HepG2 (cell line): ENCODE data around the gene KIF27. TPM values are rescaled to one million over a fixed set of nuclear protein-coding genes. Genes with fewer than 3 reads are reported as not detected.

Source experiments
- CEBPG ChIP-seq: IDR thresholded peaks from 2 replicates; pipeline ENCODE4 v1.6.1; 2016
- CREB1 ChIP-seq, 2 experiments: fragments of 450-650 bp in 1 of 2; IDR thresholded peaks; 2 replicates each; pipeline ENCODE4 v1.6.1; 2016 to 2017; ENCODE audit warnings: control low read depth in 1 of 2, mild to moderate bottlenecking in 1 of 2, missing compliant biosample characterization in 1 of 2, missing genetic modification characterization in 1 of 2
- ERF ChIP-seq: IDR thresholded peaks from 2 replicates; pipeline ENCODE4 v1.6.1; 2018; ENCODE audit warnings: missing biosample characterization, missing genetic modification reagents
- HCFC1 ChIP-seq: fragments of 150-350 bp; IDR thresholded peaks from 2 replicates; pipeline ENCODE4 v1.6.1; 2014; ENCODE audit warnings: low read depth, low read length
- HNF4A ChIP-seq: sonication (generic); formaldehyde crosslinking; IDR thresholded peaks from 2 replicates; pipeline ENCODE4 v1.4.0; 2020; ENCODE audit warnings: missing genetic modification reagents
- MYC ChIP-seq: sonication (generic); formaldehyde crosslinking; IDR thresholded peaks from 2 replicates; pipeline ENCODE4 v1.9.0; 2021; ENCODE audit warnings: missing genetic modification reagents, borderline replicate concordance
- NFIC ChIP-seq: IDR thresholded peaks from 2 replicates; pipeline ENCODE4 v1.6.1; 2012; ENCODE audit warnings: mild to moderate bottlenecking, low read length, inconsistent platforms
- POLR2AphosphoS2 ChIP-seq: IDR thresholded peaks from 2 replicates; pipeline ENCODE4 v1.6.1; 2011; ENCODE audit warnings: low read depth, low read length, improper control_type of control experiment
- PRMT3 ChIP-seq: sonication (generic); formaldehyde crosslinking; IDR thresholded peaks from 2 replicates; pipeline ENCODE4 v1.8.1; 2022; ENCODE audit warnings: low read depth, mild to moderate bottlenecking, moderate library complexity, missing genetic modification reagents, borderline replicate concordance
- RAD21 ChIP-seq: fragments of 450-650 bp; formaldehyde crosslinking; IDR thresholded peaks from 2 replicates; pipeline ENCODE4 v1.5.0; 2020; ENCODE audit warnings: mild to moderate bottlenecking
- SMAD3 ChIP-seq: sonication (generic); formaldehyde crosslinking; IDR thresholded peaks from 2 replicates; pipeline ENCODE4 v1.4.0; 2020; ENCODE audit warnings: missing genetic modification reagents
- SMC3 ChIP-seq: IDR thresholded peaks from 2 replicates; pipeline ENCODE4 v1.6.1; 2011; ENCODE audit warnings: low read length, improper control_type of control experiment
- SMYD3 ChIP-seq: sonication (generic); formaldehyde crosslinking; IDR thresholded peaks from 2 replicates; pipeline ENCODE4 v1.8.1; 2023; ENCODE audit warnings: mild to moderate bottlenecking, missing genetic modification reagents
- SP5 ChIP-seq: IDR thresholded peaks from 2 replicates; pipeline ENCODE4 v1.6.1; 2016; ENCODE audit warnings: low read depth, borderline replicate concordance
- TBX2 ChIP-seq: sonication (generic); formaldehyde crosslinking; IDR thresholded peaks from 2 replicates; pipeline ENCODE4 v1.5.0; 2020; ENCODE audit warnings: missing genetic modification reagents, mild to moderate bottlenecking, borderline replicate concordance
- TBX3 ChIP-seq: fragments of 450-650 bp; IDR thresholded peaks from 2 replicates; pipeline ENCODE4 v1.6.1; 2017; ENCODE audit warnings: antibody characterized with exemption, mild to moderate bottlenecking, inconsistent platforms, borderline replicate concordance
- TFAP4 ChIP-seq: sonication (generic); IDR thresholded peaks from 2 replicates; pipeline ENCODE4 v1.6.1; 2016; ENCODE audit warnings: low read depth, borderline replicate concordance
- THAP7 ChIP-seq: sonication (generic); formaldehyde crosslinking; IDR thresholded peaks from 2 replicates; pipeline ENCODE4 v1.8.1; 2023; ENCODE audit warnings: mild to moderate bottlenecking, missing genetic modification reagents
- THAP9 ChIP-seq: sonication (generic); formaldehyde crosslinking; IDR thresholded peaks from 2 replicates; pipeline ENCODE4; 2020; ENCODE audit warnings: missing genetic modification reagents, mild to moderate bottlenecking, borderline replicate concordance
- TMF1 ChIP-seq: sonication (generic); formaldehyde crosslinking; IDR thresholded peaks from 2 replicates; pipeline ENCODE4 v1.8.1; 2022; ENCODE audit warnings: low read depth, missing genetic modification reagents
- ZFP1 ChIP-seq: IDR thresholded peaks from 2 replicates; pipeline ENCODE4 v1.6.1; 2016
- ZNF180 ChIP-seq: sonication (generic); formaldehyde crosslinking; IDR thresholded peaks from 2 replicates; pipeline ENCODE4 v1.4.0; 2020; ENCODE audit warnings: low read depth, missing genetic modification reagents, borderline replicate concordance
- ZNF232 ChIP-seq: sonication (generic); formaldehyde crosslinking; IDR thresholded peaks from 2 replicates; pipeline ENCODE4 v1.4.0; 2020; ENCODE audit warnings: missing genetic modification reagents, borderline replicate concordance
- ZNF333 ChIP-seq: sonication (generic); formaldehyde crosslinking; IDR thresholded peaks from 2 replicates; pipeline ENCODE4 v1.4.0; 2020; ENCODE audit warnings: mild to moderate bottlenecking, missing genetic modification reagents, borderline replicate concordance
- ZNF383 ChIP-seq: sonication (generic); formaldehyde crosslinking; IDR thresholded peaks from 2 replicates; pipeline ENCODE4 v1.4.0; 2020; ENCODE audit warnings: missing genetic modification reagents, mild to moderate bottlenecking, borderline replicate concordance
- ZNF569 ChIP-seq: sonication (generic); formaldehyde crosslinking; IDR thresholded peaks from 2 replicates; pipeline ENCODE4 v1.5.0; 2020; ENCODE audit warnings: mild to moderate bottlenecking, missing genetic modification reagents, moderate library complexity, borderline replicate concordance
- ZNF740 ChIP-seq: sonication (generic); formaldehyde crosslinking; IDR thresholded peaks from 2 replicates; pipeline ENCODE4 v1.4.0; 2020; ENCODE audit warnings: missing genetic modification reagents
- ZNF746 ChIP-seq: sonication (generic); formaldehyde crosslinking; IDR thresholded peaks from 2 replicates; pipeline ENCODE4 v1.8.0; 2022; ENCODE audit warnings: mild to moderate bottlenecking, missing genetic modification reagents
- ZNF761 ChIP-seq: sonication (generic); formaldehyde crosslinking; conservative IDR thresholded peaks from 2 replicates; pipeline ENCODE4 v1.4.0; 2020; ENCODE audit warnings: mild to moderate bottlenecking, missing genetic modification reagents
- polyA plus RNA-seq, 8 experiments: library from polyadenylated mRNA; depleted of rRNA in 3 of 8; stranded (reverse) in 7 of 8; unstranded in 1 of 8; fragments of >200 nt; fragmentation: Illumina TruSeq in 4 of 8; extraction: Trizol in 4 of 8; gene quantifications; 2 replicates each; pipeline versions ENCODE4 v1.2.1 to v1.2.3, GENCODE V29; 2011 to 2016; ENCODE audit warnings: low read depth in 4 of 8, missing spikeins in 1 of 8, mixed read lengths in 1 of 8; ENCODE audit not compliant: insufficient read depth in 1 of 8
- total RNA-seq, 5 experiments: library from RNA; depleted of rRNA; stranded (reverse); fragments of >200 nt; fragmentation: Illumina TruSeq; extraction: Trizol; gene quantifications; 2 replicates each; pipeline ENCODE4 v1.2.3, GENCODE V29; 2016; ENCODE audit warnings: low read depth in 1 of 5

KIF27 gene
- total and polyA plus RNA-seq, 2 of the 13 experiments (the other 11 are each of a cell fraction or from before 2014, with no cell fraction given) = 0.95 to 4.1 TPM

- TF ChIP-seq THAP9 (CRISPR knock-in tag) (no peak), SMAD3 (CRISPR knock-in tag) (no peak), TBX2 (CRISPR knock-in tag) (no peak), TBX3 (no peak), ZNF746 (CRISPR knock-in tag) (no peak), PRMT3 (CRISPR knock-in tag) (no peak), SMC3 (peak; percentile 85), NFIC (no peak), SP5 (CRISPR knock-in tag) (0 out of 2 replicates have a peak, but pooled peaks have one; percentile 10), ZNF232 (CRISPR knock-in tag) (no peak), RAD21 (peak; percentile 80), TMF1 (CRISPR knock-in tag) (no peak), POLR2AphosphoS2 (no peak), HNF4A (no peak), CREB1 (IDR thresholded peaks at IDR 0.05) (no peak), CREB1 (CRISPR knock-in tag; IDR thresholded peaks at IDR 0.05) (0 out of 2 replicates have a peak, but pooled peaks have one; percentile 20), ZNF383 (no peak), ZNF333 (CRISPR knock-in tag) (no peak), ZFP1 (no peak), SMYD3 (CRISPR knock-in tag) (no peak), ZNF569 (CRISPR knock-in tag) (no peak), ZNF740 (CRISPR knock-in tag) (no peak), ZNF180 (CRISPR knock-in tag) (no peak), ERF (0 out of 2 replicates have a peak, but pooled peaks have one; percentile 18), THAP7 (CRISPR knock-in tag) (no peak), MYC (CRISPR knock-in tag) (no peak), ZNF761 (no peak), HCFC1 (no peak), CEBPG (CRISPR knock-in tag) (0 out of 2 replicates have a peak, but pooled peaks have one; percentile 3), TFAP4 (no peak)
These were observed 16.7 kb upstream of the KIF27 start (continued) for GRCh38 chr9:83937861-83938455.
